CD8-positive, alpha-beta memory T cell (primary cell): ENCODE measurements around the gene SLC23A2. TPM values are rescaled to one million over a fixed set of nuclear protein-coding genes. Genes with fewer than 3 reads are reported as not detected.
"Not testable (repeated sequence)": the region's sequence is repeated elsewhere in the genome, so short reads cannot be mapped to it uniquely, and the experiment has no call there.

Source experiments
- CTCF ChIA-PET: fragments of 350-600 bp; sonication (Branson Sonifier 250); formaldehyde crosslinking; loops from one replicate; lab custom pipeline; 2021; ENCODE audit warnings: antibody characterized with exemption; lab: Charles Lee
- POLR2A ChIA-PET: fragments of 350-600 bp; sonication (Branson Sonifier 250); formaldehyde crosslinking; loops from one replicate; lab custom pipeline; 2021; ENCODE audit warnings: antibody characterized with exemption; lab: Charles Lee
- DNase-seq, 5 donors: peaks; one replicate each; pipeline versions ENCODE4 v3.0.0 to v3.0.0-alpha.2; 2020 to 2022; ENCODE audit warnings: mixed read lengths in 1 of 5
- H3K27ac ChIP-seq: one replicate; pipeline ENCODE4 v1.7.0; 2013; ENCODE audit warnings: low read depth, mild to moderate bottlenecking, low read length, moderate library complexity
- H3K27me3 ChIP-seq: 2 replicates; pipeline ENCODE4 v1.7.0; 2013; ENCODE audit warnings: low read length, mild to moderate bottlenecking; ENCODE audit not compliant: insufficient read depth, poor library complexity, severe bottlenecking
- H3K36me3 ChIP-seq: 2 replicates; pipeline ENCODE4 v1.7.0; 2013; ENCODE audit warnings: mild to moderate bottlenecking, low read length, moderate library complexity; ENCODE audit not compliant: insufficient read depth
- H3K4me1 ChIP-seq: 2 replicates; pipeline ENCODE4 v1.7.0; 2013; ENCODE audit warnings: mild to moderate bottlenecking, low read length, moderate library complexity; ENCODE audit not compliant: insufficient read depth
- H3K4me3 ChIP-seq: 2 replicates; pipeline ENCODE4 v1.7.0; 2013; ENCODE audit warnings: mild to moderate bottlenecking, low read length
- H3K9me3 ChIP-seq: 2 replicates; pipeline ENCODE4 v1.7.0; 2013; ENCODE audit warnings: mild to moderate bottlenecking, low read length
- H3K27ac Mint-ChIP-seq, 8 donors: one replicate each; pipeline ENCODE4 v1.8.0; 2020 to 2021; ENCODE audit warnings: mixed read lengths in 8 of 8, mild to moderate bottlenecking in 6 of 8, inconsistent platforms in 3 of 8, moderate library complexity in 3 of 8
- H3K27me3 Mint-ChIP-seq, 2 donors: one replicate each; pipeline ENCODE4 v1.8.0; 2020 to 2021; ENCODE audit warnings: mixed read lengths in 2 of 2, mild to moderate bottlenecking in 1 of 2, moderate library complexity in 1 of 2
- H3K36me3 Mint-ChIP-seq, 3 donors: one replicate each; pipeline ENCODE4 v1.8.0; 2020 to 2021; ENCODE audit warnings: mixed read lengths in 3 of 3, inconsistent platforms in 1 of 3, mild to moderate bottlenecking in 1 of 3
- H3K4me1 Mint-ChIP-seq, 3 donors: one replicate each; pipeline ENCODE4 v1.8.0; 2020 to 2021; ENCODE audit warnings: mixed read lengths in 3 of 3, inconsistent platforms in 1 of 3, mild to moderate bottlenecking in 1 of 3
- H3K4me3 Mint-ChIP-seq, 7 donors: one replicate each; pipeline ENCODE4 v1.8.0; 2020 to 2021; ENCODE audit warnings: mixed read lengths in 7 of 7, mild to moderate bottlenecking in 6 of 7, moderate library complexity in 4 of 7, inconsistent platforms in 2 of 7
- H3K9me3 Mint-ChIP-seq, 5 donors: one replicate each; pipeline ENCODE4 v1.8.0; 2020 to 2022; ENCODE audit warnings: mixed read lengths in 5 of 5, mild to moderate bottlenecking in 3 of 5, moderate library complexity in 2 of 5, inconsistent platforms in 1 of 5
- polyA plus RNA-seq: library from polyadenylated mRNA; unstranded; fragments of 300-500 nt; fragmentation: Illumina TruSeq; gene quantifications from one replicate; pipeline ENCODE4 v1.2.3, GENCODE V29; 2021
- total RNA-seq, 2 experiments: library from RNA; stranded (reverse); gene quantifications; one replicate each; pipeline ENCODE4 v1.2.3, GENCODE V29; 2021

SLC23A2 gene
- total and polyA plus RNA-seq, 3 experiments from 2014 or later, result 6.7 to 24.3 (median 20.6) TPM

DNA sequence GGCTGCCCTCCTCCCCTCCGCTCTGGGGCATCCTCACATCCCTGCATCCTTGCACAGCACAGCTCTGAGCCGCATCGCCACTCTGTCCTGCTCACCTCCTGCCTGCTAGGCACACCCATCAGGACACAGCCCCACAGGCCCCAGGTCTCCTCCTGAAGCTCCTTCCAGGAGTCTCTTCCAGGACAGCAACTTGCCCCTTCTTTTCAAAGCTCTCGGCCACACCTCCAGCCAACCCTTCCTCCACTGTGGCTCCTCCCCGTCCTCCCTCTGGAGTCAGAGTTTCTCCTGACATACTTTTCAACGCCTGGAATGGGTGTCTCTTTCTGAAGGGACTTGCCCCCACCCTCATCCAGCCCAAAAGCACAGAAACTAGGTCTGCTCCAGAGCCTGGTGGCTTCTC, 77.3 kb downstream of the SLC23A2 start:
- Mint-ChIP-seq H3K27me3 (no peaks in the 10 kb centered on the region), H3K27ac (peak overlapping the region in 3 of 8 donors; percentile 25 to 82 (median 51))
- POLR2A ChIA-PET, result no interaction called here

DNA sequence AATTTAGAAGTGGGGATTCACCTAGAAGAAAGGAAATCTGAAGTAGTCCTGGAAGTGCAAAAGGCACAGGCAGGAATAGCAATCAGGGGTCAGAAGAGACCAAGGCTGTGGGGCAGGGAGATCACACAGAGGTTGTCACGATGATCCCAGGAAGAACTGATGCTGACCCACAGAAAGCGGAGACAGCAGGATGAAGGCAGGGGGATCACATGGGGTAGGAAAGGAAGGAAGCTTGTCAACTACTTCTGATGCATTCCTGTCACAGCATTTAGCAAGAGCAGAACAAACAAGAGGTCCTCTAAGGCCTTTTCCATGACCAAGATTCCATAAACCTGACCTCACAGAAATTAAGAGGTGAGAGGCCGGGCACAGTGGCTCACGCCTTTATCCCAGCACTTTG, 79.1 kb downstream of the SLC23A2 start:
- Histone ChIP-seq H3K27ac (no peak overlapping the region), H3K36me3 (no peaks in the 10 kb centered on the region), H3K27me3 (no peaks in the 10 kb centered on the region), H3K9me3 (no peaks in the 10 kb centered on the region), H3K4me1 (no peaks in the 10 kb centered on the region), H3K4me3 (no peak overlapping the region)
- ChIA-PET POLR2A (no interaction called here), CTCF (no interaction called here)
- Mint-ChIP-seq H3K27me3 (no peaks in the 10 kb centered on the region), H3K4me1 (peaks cover 19 to 29% (median 27%) of the 10 kb centered on the region in 3 donors), H3K27ac (peak overlapping the region in 3 of 8 donors; percentile 41 to 52 (median 44)), H3K9me3 (no peaks in the 10 kb centered on the region), H3K36me3 (peaks cover under 1 to 34% (median 11%) of the 10 kb centered on the region in 3 donors), H3K4me3 (no peak overlapping the region)
- no peak for DNase-seq

More for the DNA sequence above, 77.3 kb downstream of the SLC23A2 start:
- CTCF ChIA-PET, result no interaction called here
- Histone ChIP-seq H3K4me3 (no peak overlapping the region), H3K27ac (no peak overlapping the region), H3K4me1 (no peaks in the 10 kb centered on the region), H3K27me3 (no peaks in the 10 kb centered on the region), H3K9me3 (no peaks in the 10 kb centered on the region), H3K36me3 (no peaks in the 10 kb centered on the region)
- Mint-ChIP-seq H3K4me1 (peaks cover 18 to 24% (median 20%) of the 10 kb centered on the region in 3 donors), H3K4me3 (no peak overlapping the region), H3K9me3 (no peaks in the 10 kb centered on the region), H3K36me3 (peaks cover 5 to 45% (median 11%) of the 10 kb centered on the region in 3 donors)
- no peak for DNase-seq

DNA sequence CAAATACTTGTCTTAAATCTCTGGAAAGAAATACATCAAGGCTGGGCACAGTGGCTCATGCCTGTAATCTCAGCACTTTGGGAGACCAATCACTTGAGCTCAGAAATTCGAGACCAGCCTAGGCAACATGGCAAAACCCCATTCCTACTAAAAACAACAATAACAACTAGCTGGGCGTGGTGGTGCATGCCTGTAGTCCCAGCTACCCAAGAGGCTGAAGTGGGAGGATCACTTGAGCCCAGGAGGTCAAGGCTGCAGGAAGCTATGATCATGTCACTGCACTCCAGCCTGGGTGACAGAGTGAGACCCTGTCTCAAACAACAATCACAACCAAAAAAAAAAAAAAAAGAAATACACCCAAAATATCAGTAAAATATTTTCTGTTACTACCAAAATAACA, 80.0 kb downstream of the SLC23A2 start:
- H3K9me3 ChIP-seq, DNase-seq, CTCF ChIA-PET, H3K9me3 Mint-ChIP-seq, H3K27ac ChIP-seq, H3K4me3 Mint-ChIP-seq, H3K4me1 ChIP-seq, H3K27me3 ChIP-seq, POLR2A ChIA-PET, H3K36me3 ChIP-seq, H3K27me3 Mint-ChIP-seq, H3K4me3 ChIP-seq: not testable (repeated sequence)
- Mint-ChIP-seq H3K36me3 (peaks cover 0 to 28% (median 8%) of the 10 kb centered on the region in 3 donors), H3K27ac (peak overlapping the region in 1 of 8 donors; percentile 1), H3K4me1 (peaks cover 23 to 29% (median 27%) of the 10 kb centered on the region in 3 donors)

DNA sequence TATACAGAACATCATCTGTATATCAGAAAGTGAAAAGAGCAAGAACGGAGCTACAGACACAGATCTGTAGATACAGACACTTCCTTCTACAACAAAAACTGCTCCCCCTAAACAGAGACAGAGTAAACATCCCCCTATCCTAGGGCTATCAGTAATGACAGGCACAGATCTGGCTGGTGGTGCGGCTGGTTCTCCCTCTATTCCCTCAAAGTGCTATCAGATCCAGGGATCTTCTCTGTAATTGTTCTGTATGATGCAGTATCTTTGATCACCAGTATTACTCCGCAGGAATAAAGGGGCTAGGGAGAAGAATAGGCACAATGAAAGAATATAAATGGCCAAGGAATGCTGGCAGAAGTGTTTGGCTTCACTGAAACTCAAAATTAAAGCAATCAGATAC, 80.7 kb downstream of the SLC23A2 start:
- no peak overlapping the region for H3K27ac ChIP-seq
- H3K9me3 Mint-ChIP-seq, result no peaks in the 10 kb centered on the region
- no peaks in the 10 kb centered on the region for H3K36me3 ChIP-seq
- H3K4me3 ChIP-seq, result no peak overlapping the region
- H3K4me3 Mint-ChIP-seq, result no peak overlapping the region
- ChIA-PET CTCF (no interaction called here), POLR2A (no interaction called here)
- peaks cover 23 to 27% (median 27%) of the 10 kb centered on the region in 3 donors for H3K4me1 Mint-ChIP-seq
- peak overlapping the region in 3 of 8 donors; percentile 1 to 46 (median 38) for H3K27ac Mint-ChIP-seq
- H3K9me3 ChIP-seq, result no peaks in the 10 kb centered on the region
- peaks cover 0 to 30% (median 8%) of the 10 kb centered on the region in 3 donors for H3K36me3 Mint-ChIP-seq
- H3K4me1 ChIP-seq, result no peaks in the 10 kb centered on the region
- no peaks in the 10 kb centered on the region for H3K27me3 ChIP-seq
- no peak for DNase-seq
- no peaks in the 10 kb centered on the region for H3K27me3 Mint-ChIP-seq

DNA sequence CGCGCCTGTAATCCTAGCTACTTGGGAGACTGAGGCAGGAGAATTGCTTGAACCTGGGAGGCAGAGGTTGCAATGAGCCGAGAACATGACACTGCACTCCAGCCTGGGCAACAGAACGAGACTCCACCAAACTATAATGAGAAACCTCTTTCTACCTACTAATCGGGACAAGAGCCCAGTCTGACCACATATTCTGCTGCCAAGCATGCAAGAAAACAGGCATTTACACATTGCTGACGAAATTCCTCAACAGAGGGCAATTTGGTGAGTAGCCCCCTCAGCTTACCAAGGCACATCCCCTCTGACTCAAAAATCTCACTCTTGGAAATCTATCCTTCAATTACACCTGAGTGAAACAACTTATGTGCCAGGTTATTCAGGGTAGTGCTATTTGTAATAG, 81.2 kb downstream of the SLC23A2 start:
- peaks cover 23 to 24% (median 24%) of the 10 kb centered on the region in 3 donors for H3K4me1 Mint-ChIP-seq
- H3K4me1 ChIP-seq, result no peaks in the 10 kb centered on the region
- H3K27ac ChIP-seq, result no peak overlapping the region
- CTCF ChIA-PET, result no interaction called here
- no peak overlapping the region for H3K4me3 Mint-ChIP-seq
- peaks cover 0 to 26% (median 8%) of the 10 kb centered on the region in 3 donors for H3K36me3 Mint-ChIP-seq
- H3K27me3 Mint-ChIP-seq, result no peaks in the 10 kb centered on the region
- POLR2A ChIA-PET, result no interaction called here
- H3K27me3 ChIP-seq, result no peaks in the 10 kb centered on the region
- no peak overlapping the region for H3K4me3 ChIP-seq
- H3K27ac Mint-ChIP-seq, result peak overlapping the region in 2 of 8 donors; percentile 6 to 25
- no peak for DNase-seq
- H3K36me3 ChIP-seq, result no peaks in the 10 kb centered on the region
- H3K9me3 ChIP-seq, result no peaks in the 10 kb centered on the region
- H3K9me3 Mint-ChIP-seq, result no peaks in the 10 kb centered on the region

DNA sequence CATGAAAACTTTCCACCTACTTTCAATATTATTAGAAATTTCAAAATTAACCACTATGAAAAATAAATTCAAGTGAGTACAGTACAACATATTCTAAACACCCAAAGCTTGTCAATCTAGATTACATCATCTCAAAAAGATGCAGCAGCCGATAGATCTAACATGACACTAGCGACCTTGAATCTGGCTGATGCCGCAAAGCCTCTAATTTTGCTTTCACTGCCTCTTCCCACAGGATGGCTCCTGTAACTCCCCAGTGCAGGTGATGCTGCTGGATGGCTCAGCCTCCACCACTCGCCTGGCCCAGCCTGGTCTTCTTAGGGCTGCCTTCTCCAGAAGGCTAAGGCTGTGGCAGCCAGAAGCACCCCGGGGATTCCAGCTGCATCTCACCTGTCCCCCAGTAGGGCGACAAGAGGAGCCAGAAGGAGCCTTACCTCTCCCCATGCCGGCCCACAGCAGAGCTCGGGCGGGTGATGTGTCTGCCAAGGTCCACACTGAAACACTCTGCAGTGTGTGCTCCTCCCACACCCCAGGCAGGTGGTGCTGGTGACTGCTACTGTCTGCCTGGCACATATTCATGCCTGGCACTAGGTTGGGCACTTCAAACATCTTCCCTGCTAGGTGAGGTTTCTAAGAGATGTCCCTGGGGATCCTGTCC, 82.1 kb downstream of the SLC23A2 start:
- Histone ChIP-seq H3K36me3 (no peaks in the 10 kb centered on the region), H3K4me3 (no peak overlapping the region), H3K9me3 (no peaks in the 10 kb centered on the region), H3K4me1 (no peaks in the 10 kb centered on the region), H3K27me3 (no peaks in the 10 kb centered on the region), H3K27ac (no peak overlapping the region)
- CTCF ChIA-PET, result no interaction called here
- DNase-seq, result no peak
- POLR2A ChIA-PET, result no interaction called here
- no peaks in the 10 kb centered on the region for H3K9me3 Mint-ChIP-seq
- H3K4me3 Mint-ChIP-seq, result no peak overlapping the region
- H3K27me3 Mint-ChIP-seq, result no peaks in the 10 kb centered on the region
- H3K36me3 Mint-ChIP-seq, result peaks cover 0 to 23% (median 8%) of the 10 kb centered on the region in 3 donors
- peaks cover 23 to 28% (median 23%) of the 10 kb centered on the region in 3 donors for H3K4me1 Mint-ChIP-seq
- peak overlapping the region in 3 of 8 donors; percentile 17 to 25 (median 22) for H3K27ac Mint-ChIP-seq

DNA sequence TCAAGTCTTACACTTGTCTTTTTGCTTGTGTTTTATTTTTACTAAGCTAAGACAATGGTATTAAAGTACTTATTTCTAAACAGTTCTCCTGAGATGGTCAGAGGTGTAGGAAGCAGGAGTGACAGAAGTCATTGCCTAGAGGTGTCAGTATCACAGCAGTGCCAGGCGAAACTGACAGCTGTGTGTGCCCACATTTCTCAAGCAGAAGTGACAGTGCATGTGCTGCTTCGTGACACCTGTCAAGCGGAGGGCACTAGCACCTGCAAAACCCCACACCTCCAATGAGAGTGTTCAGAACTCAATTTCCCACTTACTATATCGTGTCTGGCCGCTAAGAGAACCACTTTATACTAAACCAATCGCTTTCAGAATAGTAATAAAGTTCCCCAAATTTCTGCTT, 82.8 kb downstream of the SLC23A2 start:
- ChIA-PET POLR2A (no interaction called here), CTCF (no interaction called here)
- Mint-ChIP-seq H3K4me3 (no peak overlapping the region), H3K36me3 (peaks cover 0 to 17% (median 8%) of the 10 kb centered on the region in 3 donors), H3K4me1 (peaks cover 25 to 31% (median 26%) of the 10 kb centered on the region in 3 donors), H3K27me3 (no peaks in the 10 kb centered on the region), H3K9me3 (no peaks in the 10 kb centered on the region), H3K27ac (peak overlapping the region in 1 of 8 donors; percentile 17)
- DNase-seq, result no peak
- H3K27ac ChIP-seq, result no peak overlapping the region
- H3K27me3 ChIP-seq, result no peaks in the 10 kb centered on the region
- H3K36me3 ChIP-seq, result no peaks in the 10 kb centered on the region
- H3K9me3 ChIP-seq, result no peaks in the 10 kb centered on the region
- H3K4me1 ChIP-seq, result no peaks in the 10 kb centered on the region
- H3K4me3 ChIP-seq, result no peak overlapping the region

DNA sequence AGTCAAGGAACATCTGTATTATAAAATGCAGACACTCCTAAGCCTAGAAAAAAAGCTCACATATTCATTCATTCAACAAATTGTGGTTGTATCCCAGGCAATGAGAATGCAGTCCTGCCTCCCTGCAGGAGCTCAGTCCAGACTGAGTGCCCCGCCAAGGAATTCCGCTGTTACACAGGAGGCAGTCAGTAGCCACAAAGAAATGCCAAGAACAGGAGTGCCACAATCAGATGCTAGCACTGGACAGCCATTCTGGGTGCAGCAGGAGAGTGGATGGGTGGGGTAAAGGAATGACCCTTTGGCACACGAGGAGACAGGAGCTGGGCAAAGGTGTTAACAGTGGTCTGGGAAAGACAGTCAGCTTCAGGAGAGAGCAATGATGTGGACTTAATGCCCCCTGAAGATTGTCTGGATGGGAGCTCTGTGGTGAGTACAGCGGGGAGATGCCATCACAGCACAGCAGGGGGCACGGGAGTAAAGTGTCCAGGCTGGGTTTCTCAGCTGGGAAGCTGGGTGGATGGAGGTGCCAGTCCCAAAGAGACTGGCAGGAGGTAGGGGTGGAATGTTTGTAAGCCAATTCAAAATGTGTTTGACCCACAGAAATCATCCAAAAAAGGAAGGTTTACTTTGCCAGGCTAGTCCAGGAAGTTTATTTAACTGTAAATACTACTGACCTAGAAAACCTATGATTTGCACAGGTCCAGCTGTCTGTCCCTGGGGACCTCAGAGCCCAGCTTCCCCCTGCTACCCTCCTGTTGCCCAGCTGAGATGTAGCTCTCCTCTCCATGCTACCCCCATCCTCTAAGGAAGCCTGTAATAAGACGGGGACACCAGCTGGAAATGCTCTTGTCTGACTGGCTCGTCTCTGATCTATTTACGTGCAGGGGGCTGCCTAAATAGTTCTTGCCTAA, 84.1 kb downstream of the SLC23A2 start:
- Histone ChIP-seq H3K36me3 (no peaks in the 10 kb centered on the region), H3K4me3 (no peak overlapping the region), H3K27me3 (no peaks in the 10 kb centered on the region), H3K9me3 (no peaks in the 10 kb centered on the region), H3K27ac (no peak overlapping the region), H3K4me1 (peaks cover 4% of the 10 kb centered on the region)
- no peaks in the 10 kb centered on the region for H3K27me3 Mint-ChIP-seq
- no peaks in the 10 kb centered on the region for H3K9me3 Mint-ChIP-seq
- peak overlapping the region in 3 of 8 donors; percentile 60 to 86 (median 82) for H3K27ac Mint-ChIP-seq
- DNase-seq, result no peak
- H3K4me1 Mint-ChIP-seq, result peaks cover 34 to 43% (median 38%) of the 10 kb centered on the region in 3 donors
- CTCF ChIA-PET, result interaction anchor here (0.5 to 1.0 kb wide), 2 partner anchors 39 to 55 kb away, joined by 3 read pairs; no protein-coding TSS in a partner anchor
- POLR2A ChIA-PET, result no interaction called here
- H3K36me3 Mint-ChIP-seq, result peaks cover 2 to 16% (median 8%) of the 10 kb centered on the region in 3 donors
- no peak overlapping the region for H3K4me3 Mint-ChIP-seq
